Stomach smooth muscle (tissue), 2 donors: ENCODE data around the gene LARP6.
"Not testable (repeated sequence)": the region's sequence is repeated elsewhere in the genome, so short reads cannot be mapped to it uniquely, and the experiment has no call there.

ENCODE experiments used
- H3K27ac ChIP-seq: one replicate; pipeline ENCODE4 v1.7.0; 2013; ENCODE audit warnings: mild to moderate bottlenecking, low read length, inconsistent platforms
- H3K27me3 ChIP-seq, 2 donors: one replicate each; pipeline ENCODE4 v1.7.0; 2013; ENCODE audit warnings: low read length in 2 of 2; ENCODE audit not compliant: insufficient read depth in 2 of 2, control insufficient read depth in 1 of 2
- H3K36me3 ChIP-seq, 2 donors: one replicate each; pipeline ENCODE4 v1.7.0; 2013; ENCODE audit warnings: low read length in 2 of 2; ENCODE audit not compliant: control insufficient read depth in 2 of 2, insufficient read depth in 2 of 2
- H3K4me1 ChIP-seq: one replicate; pipeline ENCODE4 v1.7.0; 2013; ENCODE audit warnings: low read length; ENCODE audit not compliant: control insufficient read depth, insufficient read depth
- H3K4me3 ChIP-seq, 2 donors: one replicate each; pipeline ENCODE4 v1.7.0; 2013; ENCODE audit warnings: low read length in 2 of 2
- H3K9ac ChIP-seq, 2 donors: one replicate each; pipeline ENCODE4 v1.7.0; 2013; ENCODE audit warnings: low read length in 2 of 2, mild to moderate bottlenecking in 1 of 2
- H3K9me3 ChIP-seq, 2 donors: one replicate each; pipeline ENCODE4 v1.7.0; 2013; ENCODE audit warnings: low read length in 2 of 2; ENCODE audit not compliant: control insufficient read depth in 2 of 2
- donor health status: healthy.
- donor health status: Pancreatic carcinoma.

LARP6 gene

DNA sequence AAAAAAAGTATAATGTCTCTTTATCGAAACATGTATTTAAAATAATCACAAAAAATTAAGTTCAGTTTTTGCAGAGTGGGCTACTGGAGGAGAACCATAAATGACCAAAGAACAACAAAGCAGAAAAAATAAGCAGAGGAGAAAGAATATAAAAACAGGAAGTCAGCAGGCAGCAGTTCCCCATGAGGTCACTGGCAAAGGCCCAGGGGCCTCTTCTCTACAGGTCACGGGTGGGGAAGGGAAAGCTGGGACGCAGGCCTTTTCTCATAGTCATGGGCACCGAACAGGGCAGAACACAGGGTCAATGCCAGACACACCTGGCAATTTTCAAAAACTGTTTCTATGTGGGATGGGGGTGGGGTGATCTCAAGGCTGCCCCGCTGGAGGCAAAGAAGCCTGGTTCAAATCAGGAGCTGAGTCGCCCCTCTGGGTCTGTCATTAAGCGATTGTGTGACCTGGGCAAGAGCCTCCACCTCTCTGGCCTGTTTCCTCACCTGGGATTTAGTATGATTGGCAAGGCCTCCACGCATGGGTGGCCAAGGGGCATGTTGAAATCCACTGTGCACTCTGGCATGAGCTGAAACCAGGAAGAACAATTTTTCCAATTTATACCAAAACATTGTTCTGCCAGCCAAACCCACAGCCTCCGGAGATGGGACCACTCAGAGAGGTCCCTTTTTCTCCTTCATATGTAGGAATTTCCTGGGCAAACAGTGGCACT, 46.8 kb downstream of the LARP6 start:
- Histone ChIP-seq H3K4me3 (no peak overlapping the region), H3K36me3 (no peaks in the 10 kb centered on the region), H3K27ac (no peak overlapping the region), H3K9ac (no peak overlapping the region), H3K27me3 (no peaks in the 10 kb centered on the region), H3K9me3 (no peaks in the 10 kb centered on the region), H3K4me1 (no peaks in the 10 kb centered on the region)

- not testable (repeated sequence) for H3K9me3 ChIP-seq, H3K9ac ChIP-seq, H3K36me3 ChIP-seq, H3K27me3 ChIP-seq, H3K4me3 ChIP-seq, H3K27ac ChIP-seq
- H3K4me1 ChIP-seq, result peaks cover 12% of the 10 kb centered on the region
These were observed 49.6 kb downstream of the LARP6 start for GRCh38 chr15:70804388-70804787.

GRCh38 chr15:70802629-70803028, 51.3 kb downstream of the LARP6 start:
- no peaks in the 10 kb centered on the region for H3K36me3 ChIP-seq
- no peak overlapping the region for H3K4me3 ChIP-seq
- no peak overlapping the region for H3K27ac ChIP-seq
- H3K9me3 ChIP-seq, result no peaks in the 10 kb centered on the region
- no peak overlapping the region for H3K9ac ChIP-seq
- peaks cover 13% of the 10 kb centered on the region for H3K4me1 ChIP-seq
- H3K27me3 ChIP-seq, result no peaks in the 10 kb centered on the region

GRCh38 chr15:70801109-70801508, 52.8 kb downstream of the LARP6 start:
- Histone ChIP-seq H3K9ac (no peak overlapping the region), H3K27ac (no peak overlapping the region), H3K27me3 (no peaks in the 10 kb centered on the region), H3K9me3 (no peaks in the 10 kb centered on the region), H3K4me3 (no peak overlapping the region), H3K36me3 (no peaks in the 10 kb centered on the region), H3K4me1 (peaks cover 13% of the 10 kb centered on the region)

- no peak overlapping the region for H3K4me3 ChIP-seq
- H3K27ac ChIP-seq, result peak overlapping the region; percentile 7
- no peaks in the 10 kb centered on the region for H3K36me3 ChIP-seq
- no peaks in the 10 kb centered on the region for H3K9me3 ChIP-seq
- no peak overlapping the region for H3K9ac ChIP-seq
- H3K4me1 ChIP-seq, result peaks cover 14% of the 10 kb centered on the region
- H3K27me3 ChIP-seq, result no peaks in the 10 kb centered on the region
These were observed 54.1 kb downstream of the LARP6 start for GRCh38 chr15:70799667-70800450.

- Histone ChIP-seq H3K9me3 (no peaks in the 10 kb centered on the region), H3K9ac (no peak overlapping the region), H3K4me1 (peaks cover 16% of the 10 kb centered on the region), H3K27me3 (no peaks in the 10 kb centered on the region), H3K36me3 (no peaks in the 10 kb centered on the region), H3K27ac (no peak overlapping the region), H3K4me3 (no peak overlapping the region)
These were observed 56.5 kb downstream of the LARP6 start for GRCh38 chr15:70797464-70797863.

DNA sequence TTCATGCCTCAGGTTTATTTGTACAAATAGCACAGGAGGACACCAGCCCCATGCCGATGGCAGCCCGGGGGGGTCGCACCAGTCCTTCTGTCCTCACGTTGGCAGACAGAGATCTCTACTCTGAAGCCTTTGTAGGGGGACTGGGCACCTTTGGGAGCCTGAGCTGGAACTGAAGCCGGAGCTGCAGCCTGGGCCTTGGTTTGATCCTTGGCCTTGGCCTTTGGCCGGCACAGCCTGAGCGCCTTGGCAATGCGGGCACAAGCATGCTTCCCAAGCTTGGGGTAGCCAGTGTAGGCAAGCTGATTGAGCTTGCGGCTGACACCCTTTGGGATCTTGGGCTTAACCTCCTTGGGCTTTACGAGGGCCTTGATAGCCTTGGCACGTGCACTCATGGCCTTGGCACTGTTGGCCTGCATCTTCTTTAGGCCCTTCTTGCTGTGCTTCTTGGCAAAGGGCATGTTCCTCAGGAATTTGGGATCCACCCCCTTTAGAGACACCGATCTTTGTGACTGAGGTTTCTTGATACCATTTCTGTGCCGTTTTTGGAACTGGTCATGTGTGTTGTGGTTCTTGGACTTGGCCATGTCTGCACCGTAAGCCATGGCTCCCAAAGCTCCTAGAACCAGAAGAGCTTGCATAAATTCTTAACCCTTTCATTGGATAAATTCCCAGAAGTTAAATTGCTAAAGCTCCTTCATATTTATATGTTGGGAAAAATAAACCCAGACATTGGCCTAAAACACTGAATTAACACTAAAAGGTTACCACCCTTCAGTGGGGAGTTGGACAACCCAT, 57.2 kb downstream of the LARP6 start:
- Histone ChIP-seq H3K4me3 (no peak overlapping the region), H3K36me3 (no peaks in the 10 kb centered on the region), H3K9ac (no peak overlapping the region), H3K4me1 (peaks cover 16% of the 10 kb centered on the region), H3K9me3 (no peaks in the 10 kb centered on the region), H3K27me3 (no peaks in the 10 kb centered on the region), H3K27ac (no peak overlapping the region)

DNA sequence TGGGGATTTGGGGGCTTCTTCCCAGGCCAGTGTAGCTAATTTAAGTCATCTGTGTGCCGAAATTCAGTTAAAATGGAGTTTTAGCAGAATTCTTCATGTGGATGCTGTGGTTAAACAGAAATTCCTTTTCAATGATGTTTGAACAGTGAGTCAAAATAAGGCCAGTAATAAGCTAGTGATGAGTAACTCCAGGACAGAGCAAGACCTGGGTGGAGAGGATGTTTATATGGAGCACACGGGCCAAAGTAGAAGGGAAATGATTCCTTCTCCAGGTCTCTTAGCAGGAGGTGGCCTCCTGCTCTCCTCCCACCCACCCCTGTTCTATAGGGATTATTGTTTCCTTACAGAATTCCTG, 58.7 kb downstream of the LARP6 start:
- H3K27me3 ChIP-seq, result no peaks in the 10 kb centered on the region
- no peak overlapping the region for H3K9ac ChIP-seq
- H3K27ac ChIP-seq, result no peak overlapping the region
- no peak overlapping the region for H3K4me3 ChIP-seq
- no peaks in the 10 kb centered on the region for H3K36me3 ChIP-seq
- peaks cover 12% of the 10 kb centered on the region for H3K4me1 ChIP-seq
- H3K9me3 ChIP-seq, result no peaks in the 10 kb centered on the region

- Histone ChIP-seq H3K9ac (no peak overlapping the region), H3K27me3 (no peaks in the 10 kb centered on the region), H3K4me1 (peaks cover 8% of the 10 kb centered on the region), H3K36me3 (no peaks in the 10 kb centered on the region), H3K9me3 (no peaks in the 10 kb centered on the region), H3K27ac (no peak overlapping the region), H3K4me3 (no peak overlapping the region)
These were observed 59.2 kb downstream of the LARP6 start for GRCh38 chr15:70794596-70795310.

DNA sequence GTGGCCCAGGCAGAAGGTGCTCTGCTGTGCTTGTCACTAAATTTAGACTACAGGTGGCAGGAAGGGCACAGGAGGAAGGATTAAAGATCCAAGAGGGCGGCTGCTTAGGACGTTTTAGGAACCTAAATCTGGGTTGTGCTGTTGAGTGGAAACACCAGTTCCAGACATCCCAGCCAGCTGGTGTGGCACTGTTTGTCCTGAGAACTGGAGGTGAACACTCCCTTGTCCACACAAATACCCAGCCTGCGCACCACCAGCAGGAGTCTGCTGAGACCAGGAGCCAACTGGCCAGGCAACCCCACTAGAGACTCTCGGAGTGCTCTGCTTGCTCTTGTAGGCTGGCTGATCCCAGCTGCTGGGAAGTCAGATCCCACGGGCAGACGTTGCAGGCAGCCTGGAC, 60.3 kb downstream of the LARP6 start:
- Histone ChIP-seq H3K27me3 (no peaks in the 10 kb centered on the region), H3K27ac (no peak overlapping the region), H3K4me3 (no peak overlapping the region), H3K9ac (no peak overlapping the region), H3K4me1 (peaks cover 4% of the 10 kb centered on the region), H3K9me3 (no peaks in the 10 kb centered on the region), H3K36me3 (no peaks in the 10 kb centered on the region)
